Lung microvascular endothelial cell (primary cell): ENCODE results near the gene GMCL2. TPM values are rescaled to one million over a fixed set of nuclear protein-coding genes. Genes with fewer than 3 reads are reported as not detected.

Experiments
- DNase-seq, 2 donors: peaks; one replicate each; pipeline versions ENCODE4 v3.0.0 to v3.0.0-alpha.2; 2010; ENCODE audit warnings: low read depth in 2 of 2
- total RNA-seq: library from RNA; depleted of rRNA; stranded (reverse); fragments of >200 nt; gene quantifications from 2 replicates; pipeline ENCODE4 v1.2.1, GENCODE V29; 2014

Gene GMCL2
- total RNA-seq, 1 donor from 2014 or later, result not detected

DNA sequence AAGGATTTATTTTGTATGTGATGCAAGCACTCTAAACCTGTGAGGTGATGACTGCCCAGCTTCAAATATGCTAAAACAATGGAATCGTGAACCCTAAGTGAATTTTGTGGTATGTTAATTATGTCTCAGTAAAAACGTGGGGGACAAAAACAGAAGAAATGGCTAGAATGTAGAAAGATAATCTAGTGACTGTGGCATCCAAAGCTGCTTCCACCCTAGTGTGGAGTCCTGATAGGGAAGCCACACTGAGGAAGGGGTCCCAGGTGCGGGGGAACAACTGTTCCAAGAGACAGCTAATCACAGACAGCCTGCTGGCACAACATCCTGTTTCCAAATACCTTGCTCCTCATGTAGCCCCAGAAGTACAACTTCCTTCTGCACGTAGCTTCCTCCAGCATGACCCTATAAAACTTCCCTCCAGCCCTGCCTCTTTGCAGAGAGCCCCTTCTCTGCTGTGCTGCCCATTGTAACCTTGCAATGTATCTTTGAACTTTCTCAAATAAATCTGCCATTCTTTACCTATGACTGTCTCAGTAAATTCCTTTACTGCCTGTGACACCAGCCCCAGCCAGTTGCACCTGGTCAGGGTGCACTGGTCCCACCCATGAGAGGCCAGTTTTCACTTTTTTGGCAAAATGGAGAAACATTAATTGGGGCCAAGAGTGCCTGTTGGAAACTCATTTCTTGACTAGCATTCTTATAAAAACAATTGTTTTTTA is 4.9 kb downstream of the GMCL2 start:
- DNase-seq, result no peak

DNA sequence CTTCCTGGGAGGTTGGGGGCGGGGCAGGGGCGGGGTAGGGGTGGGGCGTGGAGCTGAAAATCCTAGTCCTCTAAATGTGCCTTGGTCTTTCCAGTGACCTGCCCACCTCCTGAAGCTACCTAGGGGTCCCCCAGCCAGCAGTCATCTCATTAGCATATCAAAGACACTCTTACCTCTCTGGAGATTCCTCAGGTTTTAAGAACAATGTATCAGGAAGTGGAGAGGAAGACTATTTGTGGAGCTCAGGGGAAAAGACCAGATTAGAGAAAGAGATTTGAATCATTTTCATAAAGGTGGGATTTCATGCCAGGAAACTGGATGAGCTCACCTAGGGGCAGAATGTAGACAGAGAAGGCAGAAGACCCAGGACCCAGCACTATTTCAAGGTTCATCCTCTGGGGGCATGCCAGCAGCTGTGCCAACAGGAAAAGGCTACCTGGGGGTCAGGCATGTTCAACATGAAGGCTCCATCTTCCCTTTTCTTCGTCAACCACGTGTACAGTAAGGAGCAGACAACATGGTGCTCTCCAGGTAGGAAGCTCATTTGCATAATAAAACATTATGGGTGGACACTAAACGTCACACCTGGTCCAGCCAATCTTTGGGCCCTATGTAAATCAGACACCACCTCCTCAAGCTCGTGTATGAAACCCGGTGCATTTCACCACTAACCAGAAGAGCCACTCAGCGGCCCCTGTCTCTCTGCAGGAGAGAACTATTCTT is 6.9 kb downstream of the GMCL2 start:
- no peak for DNase-seq

DNA sequence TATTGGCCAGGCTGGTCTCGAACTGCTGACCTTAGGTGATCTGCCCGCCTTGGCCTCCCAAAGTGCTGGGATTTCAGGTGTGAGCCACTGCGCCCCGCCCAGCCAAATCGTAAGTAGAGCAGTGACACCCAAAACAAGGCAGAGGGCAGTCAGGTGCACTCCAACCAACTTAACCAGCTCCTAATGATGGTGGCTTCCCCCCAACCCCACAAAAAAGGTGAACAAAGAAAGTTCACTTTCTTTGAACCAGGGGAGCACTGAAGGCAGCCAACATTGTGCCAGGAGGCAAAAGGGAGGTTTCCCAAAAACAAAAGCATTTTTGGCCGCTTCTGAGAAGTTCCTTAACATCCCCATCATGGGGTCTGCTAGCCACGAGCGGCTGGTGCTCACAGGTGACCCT is 9.6 kb downstream of the GMCL2 start:
- no peak for DNase-seq

DNA sequence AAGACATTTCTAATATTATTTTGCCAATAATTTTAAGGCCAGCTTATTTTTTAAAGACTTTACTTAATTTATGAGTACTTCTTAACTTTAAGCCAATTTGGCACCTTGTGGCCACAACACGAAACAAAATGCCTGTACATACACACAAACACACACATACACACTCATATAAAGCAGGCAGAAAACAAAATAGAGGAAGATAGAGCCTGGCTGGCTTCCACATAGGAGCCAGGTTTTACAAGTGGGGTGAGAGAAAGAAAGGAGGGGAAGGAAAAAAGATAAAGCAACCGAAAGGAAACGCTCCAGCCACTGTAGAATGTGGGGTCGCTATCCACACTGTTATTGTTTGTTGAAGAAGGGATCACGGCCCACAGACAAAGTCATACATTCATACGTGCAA is 10.4 kb downstream of the GMCL2 start:
- DNase-seq, result no peak

DNA sequence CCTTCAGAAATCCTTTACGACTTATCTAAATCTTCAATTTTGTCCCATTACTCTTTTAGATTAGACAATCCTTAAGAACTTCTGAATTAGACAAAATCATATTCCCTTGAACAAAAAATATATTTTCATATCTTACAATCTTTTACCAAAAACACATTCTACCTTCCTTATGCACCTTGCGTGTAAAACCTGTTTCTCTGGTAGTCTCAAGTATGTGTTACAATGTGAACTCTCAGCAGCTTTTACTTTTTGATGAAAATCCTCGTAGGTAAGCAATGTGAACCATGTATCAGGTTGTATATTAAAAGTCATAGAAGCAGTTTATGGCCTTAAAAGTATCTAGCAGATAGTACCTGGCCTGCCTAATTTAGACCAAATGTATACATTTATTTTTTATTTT is 12.7 kb downstream of the GMCL2 start:
- no peak for DNase-seq

DNA sequence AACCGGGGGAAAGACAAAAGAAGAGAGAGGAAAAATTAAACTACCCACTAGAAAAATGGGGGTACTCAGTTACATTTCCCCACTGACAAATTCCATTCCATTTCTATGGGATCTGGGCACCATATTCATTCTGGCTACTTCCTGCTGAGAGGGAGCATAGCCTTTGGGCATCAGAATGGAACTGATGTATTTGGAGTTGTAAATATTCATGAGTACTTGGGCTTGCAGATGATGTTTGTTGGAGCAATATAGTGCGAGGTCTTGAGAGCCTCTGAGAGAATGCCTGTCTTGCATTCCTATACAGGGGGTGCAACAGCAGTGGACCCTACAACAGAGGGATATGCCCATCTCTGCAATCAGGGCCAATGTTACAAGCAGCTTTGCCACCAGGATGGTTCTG is 16.7 kb downstream of the GMCL2 start:
- no peak for DNase-seq

DNA sequence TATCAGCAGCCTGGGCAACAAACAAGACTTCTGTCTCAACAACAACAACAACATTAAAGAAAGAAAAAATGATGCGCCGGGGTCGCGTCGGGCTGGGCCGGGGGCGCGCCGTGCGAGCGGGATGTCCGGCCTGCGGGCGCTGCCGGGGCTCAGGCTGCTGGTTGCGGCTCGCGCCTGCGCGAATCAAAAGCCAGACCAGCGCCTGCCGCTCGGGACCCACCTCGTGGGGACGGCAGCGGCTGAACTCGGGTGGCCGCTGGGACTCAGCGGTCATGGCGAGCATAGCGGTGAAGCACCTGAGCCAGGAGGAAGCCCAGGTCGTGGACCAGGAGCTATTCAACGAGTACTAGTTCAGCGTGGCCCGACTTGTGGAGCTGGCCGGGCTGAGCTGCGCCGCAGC is 21.6 kb downstream of the GMCL2 start:
- no peak for DNase-seq

DNA sequence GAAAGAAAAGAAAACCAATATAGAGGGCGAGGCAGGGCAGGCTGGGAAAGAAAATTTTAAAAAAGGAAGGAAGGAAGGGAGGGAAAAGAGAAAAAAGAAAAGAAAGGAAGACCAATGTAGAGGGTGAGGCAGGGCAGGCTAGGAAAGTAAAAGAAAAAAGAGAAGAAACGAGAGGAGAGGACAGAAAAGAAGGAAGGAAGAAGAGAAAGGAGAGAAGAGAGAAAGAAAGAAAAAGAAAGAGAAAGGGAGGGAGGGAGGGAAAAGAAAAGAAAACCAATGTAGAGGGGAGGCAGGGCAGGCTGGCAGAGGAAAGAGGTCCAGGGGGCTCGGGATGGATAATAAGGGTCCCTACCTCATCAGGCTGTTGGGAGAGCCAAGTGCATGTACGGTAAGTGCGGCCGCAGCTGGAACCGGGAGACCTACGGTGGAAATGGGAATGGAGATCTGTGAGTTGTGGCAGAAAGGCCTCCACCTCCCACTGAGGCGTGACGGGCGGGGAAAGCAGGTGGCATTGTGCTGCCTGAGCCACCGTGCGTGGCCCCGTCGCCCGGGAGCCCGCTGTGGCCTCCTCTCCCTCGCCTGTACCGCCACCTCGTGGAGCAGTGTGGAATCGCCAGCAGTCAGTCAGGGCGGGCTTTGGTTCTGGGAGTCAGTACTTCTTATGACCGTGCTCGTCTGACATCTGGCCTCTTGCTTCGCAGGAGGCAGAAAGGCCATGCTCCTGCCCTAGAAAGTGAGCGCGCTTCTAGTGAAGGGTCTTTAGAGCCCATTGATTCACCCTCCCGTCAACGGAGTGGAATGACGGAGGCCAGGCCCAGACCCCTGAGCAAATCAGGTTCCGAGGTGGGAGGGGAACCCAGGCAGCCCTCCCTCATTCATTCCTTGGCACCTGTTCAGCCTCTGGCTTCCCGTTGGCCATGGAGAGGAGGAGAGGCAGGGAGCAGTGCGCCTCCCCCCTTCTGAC is 23.1 kb downstream of the GMCL2 start:
- peak; percentile 70 to 83 for DNase-seq

DNA sequence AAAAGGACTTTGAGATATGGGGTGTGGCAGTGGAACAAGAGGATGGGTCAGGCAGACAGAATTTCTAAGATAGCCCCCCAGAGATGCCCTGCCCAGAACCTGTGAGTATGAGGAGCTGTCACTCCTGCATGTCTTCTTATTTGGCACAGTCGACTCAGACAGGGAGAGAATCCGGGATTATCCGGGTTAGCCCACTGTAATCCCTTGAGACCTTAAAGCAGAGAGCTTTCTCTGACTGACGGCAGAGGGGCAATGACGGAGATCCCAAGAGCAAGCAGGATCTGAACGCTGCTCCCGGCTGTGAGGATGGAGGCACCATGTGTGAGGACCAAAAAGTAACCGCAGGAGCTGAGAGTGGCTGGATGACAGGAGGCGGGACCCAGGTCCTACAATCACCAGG is 24.7 kb downstream of the GMCL2 start:
- DNase-seq, result no peak

DNA sequence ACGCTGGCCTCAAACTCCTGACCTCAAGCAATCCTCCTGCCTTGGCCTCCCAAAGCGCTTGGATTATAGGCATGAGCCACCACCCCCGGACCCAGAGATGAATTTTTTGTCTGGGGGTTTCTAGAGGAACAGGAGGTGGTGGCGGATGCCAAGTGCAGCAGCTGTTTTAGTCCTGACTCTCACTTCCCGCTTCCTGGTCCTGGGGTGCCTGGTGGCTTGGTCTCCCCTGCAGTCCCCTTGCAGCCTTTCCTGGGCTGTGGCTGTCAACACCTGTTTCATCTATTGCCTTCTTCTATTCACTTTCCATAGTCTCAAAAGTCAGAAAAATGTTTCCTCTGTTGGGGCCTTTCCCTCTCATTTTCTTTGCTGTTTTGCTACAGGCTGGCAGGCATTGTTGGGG is 27.0 kb downstream of the GMCL2 start:
- no peak for DNase-seq

DNA sequence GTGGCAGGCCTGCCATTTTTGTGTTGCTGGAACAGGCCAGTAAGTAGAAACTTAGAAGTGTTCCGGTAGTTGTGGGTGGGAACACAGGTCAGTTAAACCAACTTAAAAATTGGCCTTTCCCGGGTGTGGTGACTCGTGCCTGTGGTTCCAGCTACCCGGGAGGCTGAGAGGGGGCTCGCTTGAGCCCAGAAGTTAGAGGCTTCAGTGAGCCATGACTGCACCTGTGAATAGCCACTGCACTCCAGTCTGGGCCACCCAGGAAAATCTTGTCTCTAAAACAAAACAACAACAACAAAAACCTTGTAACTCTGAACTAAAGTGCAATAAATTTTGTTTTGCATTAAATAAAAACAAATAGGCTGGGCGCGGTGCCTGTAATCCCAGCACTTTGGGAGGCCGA is 32.1 kb downstream of the GMCL2 start:
- DNase-seq, result no peak

DNA sequence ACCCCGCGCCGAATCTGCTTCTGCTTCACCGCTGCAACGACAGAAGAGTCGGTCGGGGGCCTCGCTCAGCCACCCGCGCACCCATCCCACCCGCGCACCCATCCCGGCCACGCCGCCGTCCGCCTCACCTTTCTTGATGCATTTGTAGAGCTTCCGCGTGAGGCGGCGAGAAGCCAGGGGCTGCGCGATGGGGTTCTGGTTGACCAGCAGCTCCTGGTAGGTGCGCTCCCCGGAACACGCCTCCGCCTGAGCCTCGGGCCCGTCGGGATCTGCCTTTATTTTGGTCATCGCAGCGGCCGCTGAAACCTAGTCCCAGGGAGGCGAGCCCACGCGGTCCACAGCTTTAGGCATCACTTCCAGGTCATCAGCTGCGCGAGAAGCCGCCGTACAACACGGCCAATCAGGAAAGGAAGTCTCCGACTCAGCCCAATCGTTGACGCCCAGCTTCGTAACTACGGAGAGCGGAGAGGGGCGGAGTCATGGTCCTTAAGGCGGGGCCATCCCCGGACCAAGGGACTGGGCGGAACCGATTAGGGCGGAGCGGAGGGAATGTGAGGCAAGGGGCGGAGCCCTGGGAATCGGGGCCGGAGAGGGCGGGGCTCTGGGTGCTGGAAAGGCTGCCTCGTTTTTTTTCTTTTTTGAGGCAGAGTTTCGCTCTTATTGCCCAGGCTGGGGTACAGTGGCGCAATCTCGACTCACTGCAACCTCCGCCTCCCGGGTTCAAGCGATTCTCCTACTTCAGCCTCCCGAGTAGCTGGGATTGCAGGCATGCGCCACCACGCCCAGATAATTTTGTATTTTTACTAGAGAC is 33.4 kb downstream of the GMCL2 start, which contains the start of gene NHP2:
Gene NHP2, minus strand, starts transcription at position 356 of the 811 bp plus-strand sequence. Its CDS starts 68 bp downstream, at position 288.
- peak; percentile 99 for DNase-seq

DNA sequence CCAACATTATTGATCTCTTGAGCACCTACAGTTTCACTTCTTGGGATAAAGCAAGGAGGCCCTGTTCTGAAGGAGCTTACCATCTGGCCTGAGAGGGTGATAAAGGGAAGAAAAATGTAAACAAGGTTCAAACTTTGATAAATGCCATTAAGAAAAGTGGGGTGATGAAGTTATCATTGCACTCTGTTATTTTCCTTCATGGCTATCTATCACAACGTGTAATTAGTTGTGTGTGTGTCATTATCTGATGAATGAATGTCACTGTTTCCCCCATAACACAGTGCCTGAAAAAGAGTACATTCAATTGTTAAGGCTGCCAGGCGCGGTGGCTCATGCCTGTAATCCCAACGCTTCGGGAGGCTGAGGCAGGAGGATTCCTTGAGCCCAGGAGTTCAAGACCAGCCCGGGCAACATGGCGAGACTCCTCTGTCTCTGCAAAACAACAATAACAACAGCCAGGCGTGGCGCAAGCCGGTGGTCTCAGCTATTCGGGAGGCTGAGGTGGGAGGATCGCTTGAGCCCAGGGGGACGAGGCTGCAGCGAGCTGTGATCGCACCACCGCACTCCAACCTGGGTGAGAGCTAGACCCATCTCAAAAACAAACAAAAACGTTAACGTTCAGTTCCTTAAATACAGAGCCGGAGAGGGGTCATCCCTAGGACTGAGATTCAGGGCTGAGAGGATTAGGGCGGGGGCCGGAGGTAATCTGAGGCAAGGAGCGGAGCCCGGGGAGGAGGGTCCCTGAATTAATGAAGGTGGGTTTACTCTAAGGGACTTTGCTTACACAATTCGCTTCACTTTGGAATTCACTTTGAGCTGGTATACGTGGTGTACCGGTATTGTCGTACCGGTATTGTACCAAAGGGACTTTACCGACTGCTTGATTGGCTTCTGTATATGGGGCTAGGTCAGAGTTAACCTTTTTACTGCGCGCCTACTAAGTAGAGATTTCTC is 34.4 kb downstream of the GMCL2 start:
- DNase-seq, result no peak

DNA sequence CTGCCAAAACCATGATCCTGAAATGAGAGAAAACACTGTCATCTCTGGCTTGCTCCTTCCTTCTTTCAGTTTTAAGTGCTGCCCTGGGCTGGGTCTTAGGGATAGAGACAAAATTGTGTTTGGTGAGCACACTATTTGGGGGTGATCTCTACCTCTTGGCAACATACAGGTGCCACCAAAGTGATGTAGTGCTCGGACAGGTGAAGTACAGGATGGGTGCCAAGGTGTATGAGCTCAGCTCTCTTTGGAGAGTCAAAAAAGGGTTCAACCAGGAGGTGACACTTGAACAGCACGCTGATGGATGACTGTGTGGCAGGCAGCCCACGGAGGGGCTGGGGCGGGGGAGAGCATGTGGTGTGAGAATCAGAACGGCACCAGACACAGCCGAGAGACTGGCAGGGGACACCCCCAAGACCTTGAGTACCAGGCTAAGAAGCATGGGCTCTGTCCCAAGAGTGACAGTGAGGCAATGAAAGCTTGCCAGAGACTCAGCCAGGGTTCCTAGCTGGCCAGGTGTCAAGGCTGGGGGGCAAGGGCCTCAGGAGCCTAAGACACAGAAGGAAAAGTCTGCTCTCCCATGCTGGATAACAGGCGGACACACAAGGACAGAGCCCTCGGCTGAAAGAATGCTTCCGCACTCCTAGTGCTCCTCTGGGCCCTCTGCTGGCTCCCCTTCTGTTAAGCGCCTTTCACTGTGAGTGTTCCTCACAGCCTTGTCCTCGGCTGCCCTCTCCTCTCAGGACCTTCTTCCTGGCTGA is 36.0 kb downstream of the GMCL2 start:
- no peak for DNase-seq

DNA sequence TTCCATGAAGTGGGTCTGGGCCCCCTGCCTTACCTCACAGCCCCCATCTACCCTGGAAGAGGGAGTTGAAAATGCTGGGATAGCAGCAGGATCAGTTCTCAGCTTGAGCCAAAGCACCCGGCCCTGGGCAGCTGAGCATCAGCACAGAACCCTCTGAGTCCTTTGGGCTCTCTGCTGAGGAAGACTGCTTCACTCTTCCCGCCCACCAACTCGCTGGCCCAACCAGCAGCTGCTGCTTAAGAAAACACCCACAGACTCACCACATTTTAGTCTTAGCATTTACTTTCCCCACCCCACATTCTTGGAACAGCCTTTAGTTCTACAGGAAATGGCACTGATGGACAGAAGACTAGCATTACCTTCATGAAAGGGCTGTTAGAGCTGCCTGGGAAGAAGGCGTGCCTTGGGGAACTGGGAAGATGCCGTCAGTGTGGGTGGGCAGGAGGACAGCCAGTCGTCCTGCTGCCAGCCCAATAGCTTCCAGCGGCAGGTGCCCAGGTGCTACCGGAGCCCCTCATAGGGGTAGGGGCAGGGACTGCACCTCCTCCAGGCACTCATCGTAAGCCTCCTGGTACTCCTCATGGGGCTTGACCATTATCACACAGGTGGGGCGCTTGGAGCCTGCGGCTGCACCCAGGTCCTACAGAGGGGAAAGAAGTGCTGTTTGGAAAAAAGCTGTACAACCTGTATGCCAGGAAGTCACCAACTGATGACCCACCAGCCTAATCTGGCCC is 37.8 kb downstream of the GMCL2 start:
- no peak for DNase-seq

DNA sequence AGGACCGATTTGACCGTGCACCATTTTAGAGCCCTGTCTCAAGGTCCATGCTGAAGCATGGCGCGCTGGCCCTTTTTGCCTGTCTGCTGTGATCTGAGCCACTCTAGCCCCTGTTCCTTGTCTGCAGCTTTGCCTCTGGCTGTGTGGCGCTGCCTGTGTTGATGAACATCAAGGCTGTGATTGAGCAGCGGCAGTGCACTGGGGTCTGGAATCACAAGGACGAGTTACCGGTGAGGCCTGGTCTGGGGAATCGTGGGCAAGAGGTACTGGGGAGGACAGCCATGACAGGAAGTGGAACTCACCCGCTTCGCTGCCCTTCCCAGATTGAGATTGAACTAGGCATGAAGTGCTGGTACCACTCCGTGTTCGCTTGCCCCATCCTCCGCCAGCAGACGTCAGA is 39.8 kb downstream of the GMCL2 start:
- no peak for DNase-seq

DNA sequence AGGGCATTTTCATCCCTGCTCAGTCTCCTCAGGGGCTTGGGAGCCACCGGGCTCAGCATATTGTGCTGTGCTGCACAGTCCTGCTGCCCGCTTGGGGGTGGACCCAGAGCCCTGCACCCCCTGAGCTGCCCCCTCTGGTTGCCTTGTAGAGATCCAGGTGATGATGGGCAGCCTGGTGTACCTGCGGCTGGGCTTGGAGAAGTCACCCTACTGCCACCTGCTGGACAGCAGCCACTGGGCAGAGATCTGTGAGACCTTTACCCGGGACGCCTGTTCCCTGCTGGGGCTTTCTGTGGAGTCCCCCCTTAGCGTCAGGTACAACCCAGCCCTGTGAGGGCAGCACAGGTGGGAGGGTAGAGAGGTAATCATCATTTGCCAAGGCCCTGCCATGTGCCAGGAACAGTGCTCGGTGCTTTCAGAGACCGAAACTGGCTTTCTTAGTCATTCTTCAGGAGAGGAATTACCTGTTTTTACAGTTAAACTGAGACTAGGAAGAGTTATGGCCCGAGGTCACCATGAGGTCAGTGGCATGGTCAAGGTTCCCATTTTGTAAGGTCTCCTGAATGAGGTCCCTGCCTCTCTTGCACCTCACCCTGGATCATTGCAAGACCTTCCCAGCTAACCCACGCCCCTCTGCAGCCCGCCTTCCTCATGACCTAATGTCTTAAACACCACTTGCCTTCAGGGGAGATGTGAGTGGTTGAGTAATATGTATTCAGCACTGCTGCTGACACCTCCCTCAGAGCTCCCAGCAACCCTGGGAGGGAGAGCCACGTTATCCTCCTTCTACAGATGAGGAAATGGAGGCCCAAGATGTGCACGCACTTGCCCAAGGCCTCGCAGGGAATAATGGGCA is 41.0 kb downstream of the GMCL2 start:
- DNase-seq, result peak; percentile 63 to 80

DNA sequence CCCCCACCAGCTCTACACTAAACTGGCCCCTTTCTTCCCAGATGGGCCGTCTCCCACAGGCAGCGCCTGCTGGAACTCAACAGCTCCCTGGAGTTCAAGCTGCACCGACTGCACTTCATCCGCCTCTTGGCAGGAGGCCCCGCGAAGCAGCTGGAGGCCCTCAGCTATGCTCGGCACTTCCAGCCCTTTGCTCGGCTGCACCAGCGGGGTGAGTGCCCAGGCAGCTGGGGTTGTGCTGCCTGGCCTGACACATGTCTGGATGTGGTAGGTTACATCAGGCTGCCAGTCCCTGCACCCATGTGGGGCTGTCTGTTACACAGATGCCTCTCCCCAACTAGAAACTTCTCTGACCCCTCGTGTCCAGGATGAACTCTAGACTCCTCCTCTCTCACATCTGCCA is 43.3 kb downstream of the GMCL2 start:
- DNase-seq, result no peak
